Stomach (tissue), 4 donors: ENCODE measurements around the gene ZFP69B.

Source experiments
- EP300 ChIP-seq: sonication (generic); formaldehyde crosslinking; IDR thresholded peaks from one replicate; pipeline ENCODE4 v1.6.1; 2017; ENCODE audit warnings: antibody characterized with exemption
- POLR2A ChIP-seq, 4 donors: fragments of 450-650 bp; IDR thresholded peaks; one replicate each; pipeline ENCODE4 v1.6.1; 2016; ENCODE audit warnings: antibody characterized with exemption in 4 of 4, control low read depth in 2 of 4, mild to moderate bottlenecking in 1 of 4, moderate library complexity in 1 of 4
- POLR2AphosphoS5 ChIP-seq, 3 donors: sonication (generic); formaldehyde crosslinking; IDR thresholded peaks; one replicate each; pipeline ENCODE4 v1.6.1; 2016; ENCODE audit warnings: antibody characterized with exemption in 3 of 3
- TF ChIP-seq, protein P1 (sequence below), 7 experiments: fragments of 450-650 bp in 4 of 7; fragments of 200-600 bp in 3 of 7; sonication (generic) in 3 of 7; IDR thresholded peaks; one replicate each; pipeline ENCODE4 v1.5.1; 2016 to 2019; ENCODE audit warnings: antibody characterized with exemption in 7 of 7, control low read depth in 2 of 7, mild to moderate bottlenecking in 1 of 7

DNA sequence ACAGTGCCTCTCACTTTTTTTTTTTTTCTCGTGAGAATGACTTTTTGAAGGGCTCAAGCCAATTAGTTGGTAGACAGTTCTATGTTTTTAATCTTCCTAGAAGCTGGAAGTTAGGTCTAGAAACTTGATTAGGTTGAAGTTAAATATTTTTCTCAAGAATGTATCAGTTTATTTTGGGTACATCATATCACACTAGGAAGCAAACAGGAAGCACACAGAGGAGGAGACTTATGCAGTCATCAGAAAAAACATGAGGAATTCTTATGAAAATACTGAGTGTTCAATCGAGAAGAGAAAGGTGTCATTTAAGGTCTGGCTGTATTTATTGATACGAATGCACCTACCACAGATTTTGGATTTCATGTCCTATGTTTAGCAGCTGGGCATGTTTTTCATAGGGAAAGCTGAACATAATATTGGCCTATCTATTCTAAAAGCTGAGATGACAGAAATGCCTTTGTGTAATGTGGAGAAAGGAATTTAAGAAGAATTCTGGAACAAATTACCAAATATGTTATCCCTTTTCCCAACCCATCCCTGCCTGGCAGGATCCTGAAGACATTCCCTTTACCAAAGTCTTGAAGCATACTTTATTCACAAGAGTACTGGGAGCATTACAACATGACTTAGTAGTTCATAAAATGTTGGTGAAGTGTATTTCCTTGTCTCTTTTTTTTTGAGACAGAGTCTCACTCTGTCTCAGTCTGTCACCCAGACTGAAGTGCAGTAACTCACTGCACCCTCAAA lies 17.5 kb upstream of the ZFP69B start:
- TF ChIP-seq, protein P1, sequence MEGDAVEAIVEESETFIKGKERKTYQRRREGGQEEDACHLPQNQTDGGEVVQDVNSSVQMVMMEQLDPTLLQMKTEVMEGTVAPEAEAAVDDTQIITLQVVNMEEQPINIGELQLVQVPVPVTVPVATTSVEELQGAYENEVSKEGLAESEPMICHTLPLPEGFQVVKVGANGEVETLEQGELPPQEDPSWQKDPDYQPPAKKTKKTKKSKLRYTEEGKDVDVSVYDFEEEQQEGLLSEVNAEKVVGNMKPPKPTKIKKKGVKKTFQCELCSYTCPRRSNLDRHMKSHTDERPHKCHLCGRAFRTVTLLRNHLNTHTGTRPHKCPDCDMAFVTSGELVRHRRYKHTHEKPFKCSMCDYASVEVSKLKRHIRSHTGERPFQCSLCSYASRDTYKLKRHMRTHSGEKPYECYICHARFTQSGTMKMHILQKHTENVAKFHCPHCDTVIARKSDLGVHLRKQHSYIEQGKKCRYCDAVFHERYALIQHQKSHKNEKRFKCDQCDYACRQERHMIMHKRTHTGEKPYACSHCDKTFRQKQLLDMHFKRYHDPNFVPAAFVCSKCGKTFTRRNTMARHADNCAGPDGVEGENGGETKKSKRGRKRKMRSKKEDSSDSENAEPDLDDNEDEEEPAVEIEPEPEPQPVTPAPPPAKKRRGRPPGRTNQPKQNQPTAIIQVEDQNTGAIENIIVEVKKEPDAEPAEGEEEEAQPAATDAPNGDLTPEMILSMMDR (IDR thresholded peaks at IDR 0.05) = no peak
- no peak for TF ChIP-seq POLR2AphosphoS5 (IDR thresholded peaks at IDR 0.05)
- TF ChIP-seq EP300 = no peak
- no peak for TF ChIP-seq POLR2A (IDR thresholded peaks at IDR 0.05)
